GM12892 (cell line): Measurements from ENCODE around the gene SPTBN1.
"Not testable (repeated sequence)": the region's sequence is repeated elsewhere in the genome, so short reads cannot be mapped to it uniquely, and the experiment has no call there.

Experiments
- DNase-seq: peaks from one replicate; pipeline ENCODE4 v3.0.0; 2011; ENCODE audit not compliant: insufficient read length
- FAIRE-seq: peaks from 2 replicates; lab custom pipeline; 2011; peaks lifted over from hg19 to GRCh38; lab: Jason Lieb, UNC
- POLR2A ChIP-seq: IDR thresholded peaks from 2 replicates; pipeline ENCODE4 v1.6.1; 2011; ENCODE audit warnings: low read depth, low read length, control low read depth
- POLR2AphosphoS5 ChIP-seq: IDR thresholded peaks from 2 replicates; pipeline ENCODE4 v1.6.1; 2011; ENCODE audit warnings: low read depth, low read length, control low read depth
- TAF1 ChIP-seq: IDR thresholded peaks from 2 replicates; pipeline ENCODE4 v1.6.1; 2011; ENCODE audit warnings: low read depth, mild to moderate bottlenecking, control low read depth, low read length, borderline replicate concordance

SPTBN1 gene

DNA sequence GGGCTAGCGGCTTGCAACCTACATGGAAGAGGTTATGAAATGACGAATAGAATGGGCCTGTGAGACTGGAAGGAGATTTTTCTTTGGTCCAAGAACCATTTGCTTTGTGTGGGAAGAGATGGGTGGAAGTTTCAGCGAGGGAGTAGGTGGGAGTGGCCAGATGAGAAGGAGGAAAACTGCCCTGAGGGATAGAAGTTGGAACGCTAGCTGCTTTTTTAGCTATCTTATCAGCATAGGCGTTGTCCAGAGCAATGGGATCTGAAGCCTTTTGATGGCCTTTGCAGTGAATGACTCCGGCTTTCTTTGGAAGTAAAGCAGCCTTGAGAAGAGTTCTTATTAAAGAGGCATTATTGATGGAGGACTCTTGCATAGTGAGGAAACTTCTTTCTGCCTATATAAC is 52.4 kb downstream of the SPTBN1 start:
- DNase-seq (no peak), FAIRE-seq (no peak)
- TF ChIP-seq TAF1 (no peak), POLR2A (no peak), POLR2AphosphoS5 (no peak)

DNA sequence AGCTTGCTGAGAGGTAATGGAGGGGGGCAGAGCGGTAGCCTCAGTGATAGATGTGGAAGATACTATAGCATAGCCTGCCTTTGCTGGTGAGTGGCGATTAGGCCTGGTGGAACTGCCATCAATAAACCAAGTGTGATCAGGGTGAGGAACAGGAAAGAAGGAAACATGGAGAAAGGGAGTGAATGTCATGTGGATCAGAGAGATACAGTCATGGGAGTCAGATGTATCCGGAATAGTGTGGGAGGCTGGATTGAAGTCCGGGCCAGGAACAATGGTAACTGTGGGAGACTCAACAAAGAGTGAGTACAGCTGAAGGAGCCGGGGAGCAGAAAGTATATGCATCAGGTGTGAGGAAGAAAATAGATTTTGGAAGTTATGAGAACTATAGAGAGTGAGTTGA is 52.9 kb downstream of the SPTBN1 start:
- not testable (repeated sequence) for FAIRE-seq, DNase-seq

DNA sequence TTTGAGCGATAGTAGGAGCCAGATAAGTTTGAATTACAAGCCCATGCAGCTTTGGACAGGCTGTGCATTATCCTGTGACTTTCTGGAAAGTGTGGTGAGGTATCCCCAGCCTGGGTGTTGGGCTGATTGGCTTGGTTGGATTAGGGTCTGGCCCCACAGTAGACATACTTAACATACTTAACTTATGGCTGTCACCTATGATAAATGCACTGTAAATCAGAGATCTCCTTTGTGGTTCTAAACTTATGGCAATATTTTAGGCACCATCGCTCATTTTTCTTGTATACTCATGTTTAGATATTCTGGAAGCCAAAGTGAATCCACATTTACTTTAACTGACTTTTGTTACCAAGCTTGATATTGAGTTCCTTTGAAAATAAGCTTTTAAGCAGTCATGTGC is 54.8 kb downstream of the SPTBN1 start:
- FAIRE-seq (no peak), DNase-seq (no peak)
- no peak for TF ChIP-seq TAF1
- no peak for TF ChIP-seq POLR2A
- no peak for TF ChIP-seq POLR2AphosphoS5

DNA sequence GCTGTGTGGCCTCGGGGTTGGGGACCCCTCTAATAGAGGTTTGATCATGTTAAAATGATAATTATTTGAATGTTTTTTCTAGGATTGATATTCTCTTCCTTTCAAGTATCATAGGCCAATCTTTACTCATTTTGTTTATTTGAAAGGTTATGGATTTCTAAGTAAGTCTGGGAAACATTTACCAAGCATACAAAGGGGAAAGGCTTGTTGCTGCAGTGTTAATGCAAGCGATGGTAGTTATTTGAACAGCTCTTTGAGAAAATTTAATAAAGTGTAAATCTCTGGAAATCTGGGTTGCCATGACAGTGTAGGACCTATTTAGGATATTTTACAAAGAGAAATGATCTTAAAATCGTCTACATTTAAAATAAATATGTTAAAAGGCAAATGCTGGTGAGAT is 56.1 kb downstream of the SPTBN1 start:
- FAIRE-seq (no peak), DNase-seq (no peak)
- no peak for TF ChIP-seq TAF1
- no peak for TF ChIP-seq POLR2A
- TF ChIP-seq POLR2AphosphoS5 = no peak

DNA sequence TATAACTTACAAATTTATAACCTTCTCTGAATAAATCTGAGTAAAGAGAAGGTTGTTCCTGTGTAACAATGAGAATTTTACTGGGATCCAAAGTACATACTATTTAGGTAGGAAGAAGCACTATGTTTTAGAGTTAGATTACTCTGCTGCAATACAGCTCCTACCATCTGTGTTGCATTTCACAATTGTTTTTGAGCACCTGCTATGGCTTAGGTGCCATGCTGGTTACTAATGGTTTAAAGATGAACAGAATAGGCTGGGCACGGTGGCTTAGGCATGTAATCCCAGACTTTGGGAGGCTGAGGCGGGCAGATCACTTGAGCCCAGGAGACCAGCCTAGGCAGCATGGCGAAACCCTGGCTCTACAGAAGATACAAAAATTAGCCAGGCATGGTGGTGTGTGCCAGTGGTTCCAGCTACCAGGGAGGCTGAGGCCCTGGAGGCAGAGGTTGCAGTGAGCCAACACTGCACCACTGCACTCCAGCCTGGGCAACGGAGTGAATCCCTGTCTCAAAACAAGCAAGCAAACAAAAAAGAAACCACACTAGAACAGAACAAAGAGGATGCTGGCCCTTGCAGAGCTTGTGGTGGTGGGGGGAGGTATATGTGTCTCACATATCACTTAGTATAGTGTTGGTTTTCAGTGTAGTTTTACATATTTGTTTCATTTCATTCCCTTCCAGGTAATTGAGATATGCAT is 56.7 kb downstream of the SPTBN1 start:
- no peak for TF ChIP-seq POLR2AphosphoS5
- FAIRE-seq (no peak), DNase-seq (no peak)

DNA sequence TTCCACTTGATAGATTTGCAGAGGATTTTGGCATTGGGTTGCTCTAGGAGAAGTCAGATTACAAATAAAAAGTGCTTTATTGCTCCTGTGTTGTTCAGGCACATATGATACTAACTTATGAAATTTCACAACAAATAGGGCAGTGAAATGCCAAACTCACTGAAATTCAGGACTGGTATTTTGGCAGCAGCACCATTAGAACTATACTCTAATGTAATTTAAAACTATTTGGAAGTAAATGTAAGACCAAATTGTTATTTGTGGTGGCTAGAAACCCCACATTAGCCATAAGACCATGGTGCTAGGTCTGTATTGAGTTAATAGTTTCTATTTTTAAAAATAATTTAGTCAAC is 57.2 kb downstream of the SPTBN1 start:
- TF ChIP-seq POLR2AphosphoS5 = no peak
- TF ChIP-seq POLR2A = no peak
- no peak for TF ChIP-seq TAF1
- no peak for FAIRE-seq
- DNase-seq = no peak

DNA sequence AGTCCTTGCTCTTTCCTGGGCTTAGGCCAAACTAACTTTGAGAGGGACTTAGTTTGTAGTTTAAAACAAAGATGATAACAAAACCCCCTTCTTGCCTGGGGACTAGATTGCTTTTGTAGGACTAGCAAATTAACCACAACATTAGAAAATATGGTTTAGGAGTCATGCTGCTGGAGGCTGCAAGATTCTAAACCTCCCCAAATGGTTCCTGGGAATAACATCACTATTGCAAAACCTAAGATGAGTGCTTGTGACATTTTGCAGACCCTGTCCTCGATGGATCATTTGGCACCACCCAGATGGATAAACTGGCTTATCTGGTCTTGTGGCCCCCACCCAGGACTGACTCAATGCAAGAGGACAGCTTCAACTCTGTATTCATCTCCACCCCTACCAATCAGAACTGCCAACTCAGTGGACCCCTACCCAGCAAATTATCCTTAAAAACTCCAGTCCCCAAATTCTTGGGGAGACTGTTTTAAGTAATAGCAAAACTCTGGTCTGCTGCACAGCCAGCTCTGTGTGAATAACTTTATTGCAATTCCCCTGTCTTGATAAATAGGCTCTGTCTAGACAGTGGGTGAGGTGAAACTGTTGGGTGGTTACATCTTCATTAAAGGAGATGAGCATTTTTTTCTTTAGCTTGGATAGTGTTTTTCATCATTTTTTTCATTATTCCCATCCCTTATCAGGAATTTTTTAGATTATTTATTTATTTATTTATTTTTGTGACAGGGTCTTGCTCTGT is 58.9 kb downstream of the SPTBN1 start:
- DNase-seq (no peak), FAIRE-seq (no peak)
- no peak for TF ChIP-seq POLR2A
- TF ChIP-seq POLR2AphosphoS5 = no peak
- no peak for TF ChIP-seq TAF1

DNA sequence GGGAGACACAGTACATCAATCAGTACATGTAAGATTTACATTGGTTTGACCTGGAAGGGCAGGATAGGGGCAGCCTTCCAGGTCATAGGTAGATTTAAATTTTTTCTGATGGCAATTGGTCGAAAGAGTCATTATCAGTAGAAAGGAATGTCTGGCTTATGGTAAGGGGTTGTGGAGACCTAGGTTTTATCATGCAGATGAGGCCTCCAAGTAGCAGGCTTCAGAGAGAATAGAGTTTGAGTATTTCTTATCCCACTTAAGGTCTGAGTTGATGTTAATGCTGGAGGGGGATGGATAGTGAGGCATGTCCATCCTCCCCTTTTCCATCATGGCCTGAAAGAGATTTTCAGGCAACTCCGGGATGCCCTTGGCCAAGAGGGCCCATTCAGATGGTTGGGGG is 60.7 kb downstream of the SPTBN1 start:
- DNase-seq = no peak
- TF ChIP-seq POLR2A = no peak
- no peak for TF ChIP-seq POLR2AphosphoS5
- TF ChIP-seq TAF1 = no peak
- no peak for FAIRE-seq

DNA sequence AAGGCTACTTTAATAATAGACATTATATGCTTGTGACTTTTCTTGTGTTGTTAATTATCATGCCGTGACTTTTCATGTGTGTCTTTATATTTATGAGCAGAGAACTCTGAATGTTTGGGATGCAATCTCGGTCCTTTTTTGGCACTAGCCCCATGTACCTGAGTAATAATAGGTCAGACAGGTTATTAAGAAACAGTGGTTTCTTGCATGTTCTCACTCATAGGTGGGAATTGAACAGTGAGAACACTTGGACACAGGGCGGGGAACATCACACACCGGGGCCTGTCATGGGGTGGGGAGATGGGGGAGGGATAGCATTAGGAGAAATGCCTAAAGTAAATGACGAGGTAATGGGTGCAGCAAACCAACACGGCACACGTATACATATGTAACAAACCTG is 61.9 kb downstream of the SPTBN1 start:
- DNase-seq, FAIRE-seq: not testable (repeated sequence)

DNA sequence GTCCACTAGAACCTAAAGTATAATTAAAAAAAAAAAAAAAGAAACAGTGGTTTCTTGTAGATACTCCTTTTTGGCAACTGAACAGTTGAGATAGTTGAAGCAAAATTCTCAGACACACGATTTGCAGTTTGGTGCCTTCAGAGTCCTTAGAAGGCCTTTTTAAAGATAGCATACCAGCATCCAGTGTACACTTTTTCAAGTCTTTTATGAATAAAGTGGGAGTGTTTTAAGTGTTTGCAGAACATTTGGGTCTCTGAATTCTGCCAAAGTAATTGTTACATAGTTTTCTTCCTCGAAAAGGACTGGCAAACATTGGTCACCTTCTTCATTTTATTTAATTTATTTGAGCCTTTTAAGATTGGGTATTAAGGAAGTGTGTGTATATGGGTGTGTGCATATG is 62.3 kb downstream of the SPTBN1 start:
- FAIRE-seq (no peak), DNase-seq (no peak)
- TF ChIP-seq POLR2AphosphoS5 = no peak
- TF ChIP-seq POLR2A = no peak
- TF ChIP-seq TAF1 = no peak

DNA sequence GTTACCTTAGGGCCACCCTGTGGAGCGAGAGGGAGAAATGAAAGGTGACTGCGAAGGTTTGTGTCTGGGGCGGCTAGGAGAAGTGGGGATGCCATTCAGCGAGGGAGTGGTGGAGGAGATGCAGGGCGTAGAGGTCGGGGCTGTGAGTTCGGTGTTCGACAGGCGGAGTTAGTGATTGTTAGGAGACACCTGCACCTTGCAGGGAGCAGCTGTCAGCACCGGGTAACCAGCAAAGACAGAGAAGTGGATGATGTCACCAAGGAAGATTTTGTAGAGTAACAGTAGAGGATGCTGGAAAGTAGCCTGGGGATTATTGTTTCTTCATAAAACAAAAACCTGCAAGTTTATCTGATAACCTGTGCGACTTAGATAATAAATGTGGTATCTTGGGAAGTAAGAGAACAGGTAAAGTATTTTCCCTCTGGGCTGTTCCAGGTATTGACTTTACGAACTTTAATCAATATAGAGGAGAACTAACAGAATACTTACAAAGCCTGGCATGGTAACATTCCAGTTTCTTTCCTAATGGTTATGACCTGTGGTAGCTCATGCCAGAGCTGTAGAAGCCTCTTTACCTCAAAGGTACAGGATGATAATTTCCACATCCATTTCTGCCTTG is 63.8 kb downstream of the SPTBN1 start:
- TF ChIP-seq TAF1 (no peak), POLR2AphosphoS5 (no peak), POLR2A (no peak)
- FAIRE-seq (no peak), DNase-seq (no peak)

DNA sequence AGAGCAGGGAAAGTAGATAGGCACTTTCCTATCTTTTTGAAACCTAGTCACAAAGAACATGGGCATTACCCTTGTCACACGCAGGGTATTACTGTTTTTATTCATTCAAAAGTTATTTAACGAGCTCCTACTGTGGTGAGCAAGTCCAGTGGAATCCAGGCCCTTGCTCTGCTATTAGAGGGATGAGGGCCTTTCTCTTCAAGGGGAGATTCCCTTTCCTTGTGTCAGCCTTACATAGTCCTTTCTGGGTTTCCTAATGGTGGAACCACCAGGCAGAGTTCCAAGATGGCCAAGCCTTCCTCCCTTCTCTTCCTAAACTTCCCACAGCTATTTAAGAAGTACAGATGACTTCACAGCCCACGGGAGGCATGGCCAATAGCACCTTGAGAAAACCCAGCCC is 64.6 kb downstream of the SPTBN1 start:
- FAIRE-seq (no peak), DNase-seq (no peak)
- no peak for TF ChIP-seq POLR2A
- no peak for TF ChIP-seq POLR2AphosphoS5
- TF ChIP-seq TAF1 = no peak
